H1 (cell line): ENCODE results near the gene ADAMTS14. TPM values are rescaled to one million over a fixed set of nuclear protein-coding genes. Genes with fewer than 3 reads are reported as not detected.
"Not testable (repeated sequence)": the region's sequence is repeated elsewhere in the genome, so short reads cannot be mapped to it uniquely, and the experiment has no call there.

Experiments used
- CTCF ChIA-PET: fragments of 300-600 bp; sonication (Branson Sonifier 250); formaldehyde crosslinking; loops from one replicate; lab custom pipeline; 2021; ENCODE audit not compliant: partially characterized antibody; lab: Charles Lee
- POLR2A ChIA-PET: fragments of 300-600 bp; sonication (Branson Sonifier 250); formaldehyde crosslinking; loops from one replicate; lab custom pipeline; 2021; ENCODE audit warnings: inconsistent platforms; ENCODE audit not compliant: partially characterized antibody; lab: Charles Lee
- DNase-seq, 2 experiments: peaks; one replicate each; pipeline versions ENCODE4 v3.0.0 to v3.0.0-alpha.2; 2010 to 2022; ENCODE audit warnings: low spot score in 2 of 2, low read depth in 1 of 2, mixed read lengths in 1 of 2
- FAIRE-seq: peaks from 2 replicates; lab custom pipeline; 2011; peaks lifted over from hg19 to GRCh38; lab: Jason Lieb, UNC
- H2AFZ ChIP-seq: 2 replicates; pipeline ENCODE4 v1.8.1; 2012; ENCODE audit warnings: low read length, inconsistent platforms
- H2AK5ac ChIP-seq: 2 replicates; pipeline ENCODE4 v1.6.1; 2013; ENCODE audit warnings: low read depth, low read length
- H2BK120ac ChIP-seq: replicated peaks from 2 replicates; pipeline ENCODE3; 2013; ENCODE audit warnings: low read depth, low read length, inconsistent platforms
- H2BK12ac ChIP-seq: 2 replicates; pipeline ENCODE4 v1.6.1; 2013; ENCODE audit warnings: low read depth, low read length
- H2BK15ac ChIP-seq: 2 replicates; pipeline ENCODE4 v1.6.1; 2013; ENCODE audit warnings: low read length
- H2BK20ac ChIP-seq: 2 replicates; pipeline ENCODE4 v1.6.1; 2013; ENCODE audit warnings: low read length
- H2BK5ac ChIP-seq: 2 replicates; pipeline ENCODE4 v1.6.1; 2013; ENCODE audit warnings: low read depth, low read length
- H3K14ac ChIP-seq: 2 replicates; pipeline ENCODE4 v1.6.1; 2013; ENCODE audit warnings: inconsistent platforms; ENCODE audit not compliant: insufficient read length
- H3K18ac ChIP-seq: 2 replicates; pipeline ENCODE4 v1.6.1; 2013; ENCODE audit warnings: low read length; ENCODE audit errors: extremely low read depth
- H3K23ac ChIP-seq: 2 replicates; pipeline ENCODE4 v1.6.1; 2013; ENCODE audit warnings: inconsistent platforms; ENCODE audit not compliant: insufficient read length
- H3K23me2 ChIP-seq: 2 replicates; pipeline ENCODE4 v1.6.1; 2013; ENCODE audit warnings: low read depth, low read length
- H3K27ac ChIP-seq: 2 replicates; pipeline ENCODE4 v1.6.1; 2011; ENCODE audit warnings: low read depth, low read length, inconsistent platforms
- H3K27me3 ChIP-seq, 4 experiments: replicated peaks in 1 of 4; 1 replicate in 1 of 4; 2 replicates in 3 of 4; pipeline versions ENCODE4 v1.6.1 to v1.8.1; 2011 to 2013; ENCODE audit warnings: low read length in 3 of 4, mild to moderate bottlenecking in 3 of 4, inconsistent platforms in 2 of 4, mixed read lengths in 2 of 4, moderate library complexity in 1 of 4; ENCODE audit not compliant: control insufficient read depth in 3 of 4, insufficient read depth in 3 of 4; ENCODE audit errors: extremely low read depth in 1 of 4
- H3K36me3 ChIP-seq, 4 experiments: 2 replicates each; pipeline versions ENCODE4 v1.6.1 to v1.8.1; 2011 to 2013; ENCODE audit warnings: mild to moderate bottlenecking in 4 of 4, low read length in 3 of 4, moderate library complexity in 2 of 4, control low read depth in 1 of 4, inconsistent platforms in 1 of 4; ENCODE audit not compliant: insufficient read depth in 4 of 4, control insufficient read depth in 2 of 4
- H3K4ac ChIP-seq: replicated peaks from 2 replicates; pipeline ENCODE3; 2013; ENCODE audit warnings: low read length, low read depth, mixed read lengths, inconsistent platforms; ENCODE audit not compliant: insufficient read length
- H3K4me1 ChIP-seq, 4 experiments: replicated peaks in 1 of 4; 1 replicate in 1 of 4; 2 replicates in 3 of 4; pipeline versions ENCODE4 v1.6.1 to v1.8.1; 2011 to 2013; ENCODE audit warnings: low read length in 3 of 4, inconsistent platforms in 2 of 4, mixed read lengths in 1 of 4; ENCODE audit not compliant: insufficient read depth in 4 of 4, control insufficient read depth in 3 of 4
- H3K4me2 ChIP-seq, 2 experiments: 2 replicates each; pipeline versions ENCODE4 v1.6.1 to v1.8.1; 2011 to 2013; ENCODE audit warnings: low read depth in 2 of 2, low read length in 2 of 2, control low read depth in 1 of 2, inconsistent platforms in 1 of 2, mild to moderate bottlenecking in 1 of 2; ENCODE audit not compliant: insufficient read depth in 1 of 2
- H3K4me3 ChIP-seq, 4 experiments: fragments of 200-600, 300-600 bp in 1 of 4; sonication (generic), shearing (Covaris generic), sonication (Bioruptor Twin) in 1 of 4; 2 replicates each; pipeline versions ENCODE4 v1.5.1 to v1.8.1; 2011 to 2016; ENCODE audit warnings: low read length in 4 of 4, low read depth in 3 of 4, control low read depth in 2 of 4, inconsistent platforms in 2 of 4, mild to moderate bottlenecking in 2 of 4, mixed read lengths in 1 of 4, moderate library complexity in 1 of 4; ENCODE audit not compliant: insufficient read depth in 2 of 4; ENCODE audit errors: extremely low read depth in 1 of 4
- H3K56ac ChIP-seq: replicated peaks from 2 replicates; pipeline ENCODE3; 2013; ENCODE audit warnings: low read depth, mild to moderate bottlenecking, mixed read lengths, low read length, inconsistent platforms; ENCODE audit not compliant: insufficient read length
- H3K79me1 ChIP-seq: 2 replicates; pipeline ENCODE4 v1.6.1; 2013; ENCODE audit warnings: low read depth, low read length, control low read depth
- H3K79me2 ChIP-seq, 2 experiments: 2 replicates each; pipeline versions ENCODE4 v1.6.1 to v1.8.1; 2012 to 2013; ENCODE audit warnings: low read length in 2 of 2, mild to moderate bottlenecking in 2 of 2, inconsistent platforms in 1 of 2; ENCODE audit not compliant: insufficient read depth in 2 of 2, control insufficient read depth in 1 of 2
- H3K9ac ChIP-seq, 4 experiments: replicated peaks in 1 of 4; 1 replicate in 1 of 4; 2 replicates in 3 of 4; pipeline versions ENCODE4 v1.6.1 to v1.8.1; 2011 to 2013; ENCODE audit warnings: low read depth in 3 of 4, low read length in 3 of 4, control low read depth in 2 of 4, mild to moderate bottlenecking in 2 of 4, moderate library complexity in 2 of 4, inconsistent platforms in 1 of 4; ENCODE audit errors: extremely low read depth in 1 of 4
- H3K9me3 ChIP-seq, 2 experiments: 2 replicates each; pipeline versions ENCODE4 v1.6.1 to v1.8.1; 2012 to 2013; ENCODE audit warnings: mild to moderate bottlenecking in 2 of 2, moderate library complexity in 2 of 2, control low read depth in 1 of 2, inconsistent platforms in 1 of 2, low read depth in 1 of 2, low read length in 1 of 2, mixed read lengths in 1 of 2; ENCODE audit not compliant: insufficient read depth in 2 of 2
- H4K20me1 ChIP-seq, 2 experiments: replicated peaks in 1 of 2; 2 replicates each; pipeline versions ENCODE3 to v1.8.1; 2011 to 2013; ENCODE audit warnings: inconsistent platforms in 2 of 2, low read length in 2 of 2, mild to moderate bottlenecking in 1 of 2; ENCODE audit not compliant: insufficient read depth in 2 of 2, control insufficient read depth in 1 of 2
- H4K5ac ChIP-seq: 2 replicates; pipeline ENCODE4 v1.6.1; 2013; ENCODE audit warnings: low read length, low read depth, mixed read lengths, inconsistent platforms; ENCODE audit not compliant: insufficient read length
- H4K8ac ChIP-seq: 2 replicates; pipeline ENCODE4 v1.8.0; 2013; ENCODE audit warnings: mild to moderate bottlenecking, moderate library complexity, low read length, inconsistent platforms; ENCODE audit not compliant: insufficient read depth; ENCODE audit errors: extremely low read depth
- H4K91ac ChIP-seq: replicated peaks from 2 replicates; pipeline ENCODE3; 2013; ENCODE audit warnings: low read length, mixed read lengths, inconsistent platforms; ENCODE audit not compliant: insufficient read length
- WGBS, 2 experiments: shearing (Covaris generic) in 1 of 2; methylation state at CpG; one replicate each; pipeline versions ENCODE4 v1.1.6 to v1.1.7; 2013 to 2015; ENCODE audit warnings: low lambda C conversion rate in 2 of 2, mixed read lengths in 2 of 2, inconsistent platforms in 1 of 2, low coverage in 1 of 2, missing lambda C conversion rate in 1 of 2; ENCODE audit not compliant: insufficient replicate concordance in 2 of 2, insufficient coverage in 1 of 2, insufficient read length in 1 of 2; ENCODE audit errors: extremely low coverage in 1 of 2, missing lambda C conversion rate in 1 of 2; 5-methylcytosine and 5-hydroxymethylcytosine counted together
- polyA plus RNA-seq, 7 experiments: library from polyadenylated mRNA; depleted of rRNA in 3 of 7; stranded (reverse) in 5 of 7; unstranded in 2 of 7; fragments of >200 nt in 5 of 7; fragments of 200-250 nt in 2 of 7; gene quantifications; 1 replicate in 5 of 7; 2 replicates in 1 of 7; 4 replicates in 1 of 7; pipeline versions ENCODE4 v1.2.1 to v1.2.3, GENCODE V29; 2011 to 2013; ENCODE audit warnings: missing spikeins in 2 of 7, mixed read lengths in 2 of 7
- total RNA-seq: library from RNA; stranded (reverse); fragmentation: NEBNext Ultra II Directional; extraction: Animal tissue kit (Norgen Biotek cat#: 25700); gene quantifications from 2 replicates; pipeline ENCODE4 v1.2.1, GENCODE V29; 2021

Gene ADAMTS14
- total and polyA plus RNA-seq, 2 of the 8 experiments (the other 6 are each of a cell fraction or from before 2014, with no cell fraction given) = 2.0 to 2.3 TPM

DNA sequence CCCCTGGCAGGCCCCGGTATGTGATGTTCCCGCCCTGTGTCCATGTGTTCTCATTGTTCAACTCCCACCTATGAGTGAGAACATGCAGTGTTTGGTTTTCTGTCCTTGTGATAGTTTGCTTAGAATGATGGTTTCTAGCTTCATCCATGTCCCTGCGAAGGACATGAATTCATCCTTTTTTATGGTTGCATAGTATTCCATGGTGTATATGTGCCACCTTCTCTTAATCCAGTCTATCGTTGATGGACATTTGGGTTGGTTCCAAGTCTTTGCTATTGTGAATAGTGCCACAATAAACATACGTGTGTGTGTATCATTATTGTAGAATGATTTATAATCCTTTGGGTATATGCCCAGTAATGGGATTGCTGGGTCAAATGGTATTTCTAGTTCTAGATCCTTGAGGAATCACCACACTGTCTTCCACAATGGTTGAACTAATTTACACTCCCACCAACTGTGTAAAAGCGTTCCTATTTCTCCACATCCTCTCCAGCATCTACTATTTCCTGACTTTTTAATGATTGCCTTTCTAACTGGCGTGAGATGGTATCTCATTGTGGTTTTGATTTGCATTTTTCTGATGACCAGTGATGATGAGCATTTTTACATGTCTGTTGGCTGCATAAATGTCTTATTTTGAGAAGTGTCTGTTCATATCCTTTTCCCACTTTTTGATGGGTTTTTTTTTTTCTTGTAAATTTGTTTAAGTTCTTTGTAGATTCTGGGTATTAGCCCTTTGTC lies 32.5 kb upstream of the ADAMTS14 start:
- H2BK120ac ChIP-seq, H3K27ac ChIP-seq, H3K23me2 ChIP-seq, H3K36me3 ChIP-seq, H4K20me1 ChIP-seq, H3K4me1 ChIP-seq, H2BK5ac ChIP-seq, H3K18ac ChIP-seq, H3K56ac ChIP-seq, H3K23ac ChIP-seq, CTCF ChIA-PET, H3K27me3 ChIP-seq, H3K4ac ChIP-seq, H3K14ac ChIP-seq, H3K9me3 ChIP-seq, H2AK5ac ChIP-seq, FAIRE-seq, H2AFZ ChIP-seq, H3K9ac ChIP-seq, H3K4me2 ChIP-seq, H4K91ac ChIP-seq, H4K5ac ChIP-seq, POLR2A ChIA-PET, H4K8ac ChIP-seq, DNase-seq, H3K79me1 ChIP-seq, H2BK20ac ChIP-seq, H2BK12ac ChIP-seq, H3K79me2 ChIP-seq, H2BK15ac ChIP-seq, H3K4me3 ChIP-seq: not testable (repeated sequence)
- whole genome bisulfite sequencing, 2 experiments = 93% methylated on average over 7 of the region's 7 CpGs; no CpG with 5 or more reads in 1 of the 2 experiments

- H3K4me2 ChIP-seq, H3K4ac ChIP-seq, H3K27ac ChIP-seq, H4K91ac ChIP-seq, H4K8ac ChIP-seq, H3K36me3 ChIP-seq, H3K56ac ChIP-seq, H3K23ac ChIP-seq, POLR2A ChIA-PET, H3K23me2 ChIP-seq, H3K9ac ChIP-seq, H3K79me2 ChIP-seq, H2BK20ac ChIP-seq, H2BK120ac ChIP-seq, H3K18ac ChIP-seq, H2BK12ac ChIP-seq, H3K9me3 ChIP-seq, H2AFZ ChIP-seq, H3K27me3 ChIP-seq, H4K5ac ChIP-seq, H2BK5ac ChIP-seq, H3K79me1 ChIP-seq, H2BK15ac ChIP-seq, H3K4me1 ChIP-seq, H3K14ac ChIP-seq, H3K4me3 ChIP-seq, H2AK5ac ChIP-seq, FAIRE-seq, H4K20me1 ChIP-seq, DNase-seq: not testable (repeated sequence)
- CTCF ChIA-PET = interaction anchor here (0.8 kb wide), 1 partner anchor 9 kb away, joined by 3 read pairs; no protein-coding TSS in a partner anchor
- WGBS, 2 experiments = 83% methylated on average over 3 of the region's 3 CpGs; no CpG with 5 or more reads in 1 of the 2 experiments
Measured at GRCh38 chr10:70643272-70643671, 29.0 kb upstream of the ADAMTS14 start.
